Activated CD8-positive, alpha-beta T cell treated with anti-CD3 and anti-CD28 coated beads, Interleukin-2, amount 10 ng/mL, durations not matched to agents 7 days and 5 days (primary cell): Measurements from ENCODE around the gene RNF224. TPM values are rescaled to one million over a fixed set of nuclear protein-coding genes. Genes with fewer than 3 reads are reported as not detected.

Experiments
- ATAC-seq: fragments of 150-1000 bp; cut with Tn5 transposase; one replicate; pipeline ENCODE4 v1.10.0; 2021; ENCODE audit warnings: moderate library complexity
- CTCF ChIA-PET: fragments of 350-600 bp; sonication (Branson Sonifier 250); formaldehyde crosslinking; loops from one replicate; lab custom pipeline; 2021; ENCODE audit warnings: antibody characterized with exemption; lab: Charles Lee
- POLR2A ChIA-PET: fragments of 350-600 bp; sonication (Branson Sonifier 250); formaldehyde crosslinking; loops from one replicate; lab custom pipeline; 2021; ENCODE audit warnings: antibody characterized with exemption; lab: Charles Lee
- DNase-seq: peaks from one replicate; pipeline ENCODE4 v3.0.0-alpha.2; 2020
- H3K27ac Mint-ChIP-seq: one replicate; pipeline ENCODE4 v1.8.0; 2021; ENCODE audit warnings: mild to moderate bottlenecking, mixed read lengths
- H3K27me3 Mint-ChIP-seq: one replicate; pipeline ENCODE4 v1.8.0; 2021; ENCODE audit warnings: low read depth, mixed read lengths
- H3K36me3 Mint-ChIP-seq: one replicate; pipeline ENCODE4 v1.8.0; 2021; ENCODE audit warnings: low read depth, mixed read lengths
- H3K4me1 Mint-ChIP-seq: one replicate; pipeline ENCODE4 v1.8.0; 2021; ENCODE audit warnings: low read depth, mixed read lengths
- H3K4me3 Mint-ChIP-seq: one replicate; pipeline ENCODE4 v1.8.0; 2021; ENCODE audit warnings: mild to moderate bottlenecking, mixed read lengths
- H3K9me3 Mint-ChIP-seq: one replicate; pipeline ENCODE4 v1.8.0; 2022; ENCODE audit warnings: mixed read lengths; ENCODE audit not compliant: insufficient read depth
- total RNA-seq, 2 experiments: library from RNA; stranded (reverse); gene quantifications; one replicate each; pipeline ENCODE4 v1.2.3, GENCODE V29; 2021

The RNF224 gene
- total RNA-seq, 2 experiments from 2014 or later: not detected

GRCh38 chr9:137192859-137193258 is 34.4 kb upstream of the RNF224 start:
- no peak overlapping the region for H3K27ac Mint-ChIP-seq
- DNase-seq (no peak), ATAC-seq (no peak)
- ChIA-PET POLR2A (interaction anchor here (1.0 to 1.6 kb wide), 2 partner anchors 12 to 48 kb away, joined by 3 to 4 read pairs; partner anchors contain the start of gene TUBB4B), CTCF (interaction anchor here (1.2 to 1.5 kb wide), 3 partner anchors 34 to 158 kb away, joined by 3 to 5 read pairs (median 4); partner anchors contain the start of gene RNF224)
- no peak overlapping the region for H3K4me3 Mint-ChIP-seq
- H3K9me3 Mint-ChIP-seq: no peaks in the 10 kb centered on the region
- H3K4me1 Mint-ChIP-seq: peaks cover 19% of the 10 kb centered on the region
- no peaks in the 10 kb centered on the region for H3K27me3 Mint-ChIP-seq
- H3K36me3 Mint-ChIP-seq: peaks cover 5% of the 10 kb centered on the region

- Mint-ChIP-seq H3K4me3 (no peak overlapping the region), H3K27ac (no peak overlapping the region), H3K4me1 (peaks cover 24% of the 10 kb centered on the region), H3K27me3 (no peaks in the 10 kb centered on the region), H3K36me3 (peaks cover 5% of the 10 kb centered on the region), H3K9me3 (no peaks in the 10 kb centered on the region)
- ATAC-seq: no peak
- no peak for DNase-seq
- CTCF ChIA-PET: interaction anchor here (1.2 kb wide), 1 partner anchor 43 kb away, joined by 5 read pairs; no protein-coding TSS in a partner anchor
- POLR2A ChIA-PET: interaction anchor here (1.0 to 1.6 kb wide), 2 partner anchors 11 to 47 kb away, joined by 3 to 4 read pairs; partner anchors contain the start of gene TUBB4B
These were observed 33.5 kb upstream of the RNF224 start for GRCh38 chr9:137193771-137194170.

GRCh38 chr9:137194388-137194787 is 32.9 kb upstream of the RNF224 start:
- ChIA-PET POLR2A (interaction anchor here (1.3 kb wide), 1 partner anchor 46 kb away, joined by 4 read pairs; the partner anchor contains the start of gene TUBB4B), CTCF (no interaction called here)
- H3K27me3 Mint-ChIP-seq: no peaks in the 10 kb centered on the region
- H3K4me3 Mint-ChIP-seq: no peak overlapping the region
- no peak for DNase-seq
- ATAC-seq: no peak
- no peaks in the 10 kb centered on the region for H3K9me3 Mint-ChIP-seq
- H3K36me3 Mint-ChIP-seq: peaks cover 1% of the 10 kb centered on the region
- peaks cover 23% of the 10 kb centered on the region for H3K4me1 Mint-ChIP-seq
- no peak overlapping the region for H3K27ac Mint-ChIP-seq

GRCh38 chr9:137194909-137195308 is 32.4 kb upstream of the RNF224 start:
- ATAC-seq (no peak), DNase-seq (no peak)
- H3K27me3 Mint-ChIP-seq: no peaks in the 10 kb centered on the region
- no peak overlapping the region for H3K27ac Mint-ChIP-seq
- no peak overlapping the region for H3K4me3 Mint-ChIP-seq
- no peaks in the 10 kb centered on the region for H3K9me3 Mint-ChIP-seq
- CTCF ChIA-PET: interaction anchor here (1.6 kb wide), 1 partner anchor 18 kb away, joined by 3 read pairs; no protein-coding TSS in a partner anchor
- POLR2A ChIA-PET: interaction anchor here (0.7 to 1.4 kb wide), 3 partner anchors 10 to 59 kb away, joined by 3 to 5 read pairs (median 4); partner anchors contain the start of gene TUBB4B
- H3K36me3 Mint-ChIP-seq: no peaks in the 10 kb centered on the region
- peaks cover 20% of the 10 kb centered on the region for H3K4me1 Mint-ChIP-seq

GRCh38 chr9:137195525-137196220 is 31.6 kb upstream of the RNF224 start:
- Mint-ChIP-seq H3K36me3 (no peaks in the 10 kb centered on the region), H3K27me3 (no peaks in the 10 kb centered on the region), H3K9me3 (no peaks in the 10 kb centered on the region), H3K27ac (no peak overlapping the region), H3K4me1 (peaks cover 14% of the 10 kb centered on the region), H3K4me3 (no peak overlapping the region)
- POLR2A ChIA-PET: interaction anchor here (0.7 to 1.4 kb wide), 3 partner anchors 9 to 58 kb away, joined by 3 to 5 read pairs (median 4); partner anchors contain the start of gene TUBB4B
- CTCF ChIA-PET: interaction anchor here (1.6 kb wide), 1 partner anchor 19 kb away, joined by 3 read pairs; no protein-coding TSS in a partner anchor
- ATAC-seq (no peak), DNase-seq (no peak)

GRCh38 chr9:137198051-137198901 is 29.0 kb upstream of the RNF224 start:
- POLR2A ChIA-PET: interaction anchor here (2.0 to 3.4 kb wide), 2 partner anchors 10 to 68 kb away, joined by 5 to 27 read pairs; partner anchors contain the start of genes ANAPC2 and SSNA1
- CTCF ChIA-PET: interaction anchor here (1.2 to 2.1 kb wide), 2 partner anchors 9 to 38 kb away, joined by 4 to 12 read pairs; partner anchors contain the start of genes ANAPC2 and SSNA1
- no peak for ATAC-seq
- H3K4me3 Mint-ChIP-seq: no peak overlapping the region
- no peak for DNase-seq
- H3K27me3 Mint-ChIP-seq: no peaks in the 10 kb centered on the region
- peaks cover 4% of the 10 kb centered on the region for H3K36me3 Mint-ChIP-seq
- no peaks in the 10 kb centered on the region for H3K9me3 Mint-ChIP-seq
- no peak overlapping the region for H3K27ac Mint-ChIP-seq
- peaks cover 27% of the 10 kb centered on the region for H3K4me1 Mint-ChIP-seq

- ATAC-seq (no peak), DNase-seq (no peak)
- Mint-ChIP-seq H3K4me1 (peaks cover 32% of the 10 kb centered on the region), H3K9me3 (no peaks in the 10 kb centered on the region), H3K36me3 (peaks cover 4% of the 10 kb centered on the region), H3K27ac (no peak overlapping the region), H3K27me3 (no peaks in the 10 kb centered on the region), H3K4me3 (no peak overlapping the region)
- ChIA-PET POLR2A (interaction anchor here (2.0 to 3.4 kb wide), 2 partner anchors 10 to 69 kb away, joined by 5 to 27 read pairs; partner anchors contain the start of genes ANAPC2 and SSNA1), CTCF (interaction anchor here (1.2 to 2.1 kb wide), 2 partner anchors 10 to 37 kb away, joined by 4 to 12 read pairs; partner anchors contain the start of genes ANAPC2 and SSNA1)
These were observed 28.4 kb upstream of the RNF224 start for GRCh38 chr9:137198902-137199283.

GRCh38 chr9:137199411-137200121 is 27.7 kb upstream of the RNF224 start:
- peak overlapping the region; percentile 55 for H3K27ac Mint-ChIP-seq
- H3K4me3 Mint-ChIP-seq: peak overlapping the region; percentile 72
- ATAC-seq (no peak), DNase-seq (no peak)
- CTCF ChIA-PET: interaction anchor here (1.2 to 2.1 kb wide), 2 partner anchors 10 to 37 kb away, joined by 4 to 12 read pairs; partner anchors contain the start of genes ANAPC2 and SSNA1
- H3K9me3 Mint-ChIP-seq: no peaks in the 10 kb centered on the region
- H3K4me1 Mint-ChIP-seq: peaks cover 38% of the 10 kb centered on the region
- peaks cover 6% of the 10 kb centered on the region for H3K36me3 Mint-ChIP-seq
- H3K27me3 Mint-ChIP-seq: no peaks in the 10 kb centered on the region
- POLR2A ChIA-PET: interaction anchor here (2.0 to 3.4 kb wide), 2 partner anchors 11 to 70 kb away, joined by 5 to 27 read pairs; partner anchors contain the start of genes ANAPC2 and SSNA1

- CTCF ChIA-PET: interaction anchor here (0.6 to 1.9 kb wide), 8 partner anchors 8 to 133 kb away, joined by 3 to 13 read pairs (median 4); partner anchors contain the start of genes ANAPC2 and SSNA1
- no peaks in the 10 kb centered on the region for H3K9me3 Mint-ChIP-seq
- peak within 1 kb of the TSS; percentile 86 for H3K27ac Mint-ChIP-seq
- peak; percentile 99 for DNase-seq
- no peaks in the 10 kb centered on the region for H3K27me3 Mint-ChIP-seq
- ATAC-seq: peak; percentile 97
- peaks cover 39% of the 10 kb centered on the region for H3K4me1 Mint-ChIP-seq
- peaks cover 6% of the 10 kb centered on the region for H3K36me3 Mint-ChIP-seq
- POLR2A ChIA-PET: interaction anchor here (0.7 to 1.9 kb wide), 9 partner anchors 13 to 393 kb away, joined by 3 to 20 read pairs (median 4); partner anchors contain the start of genes ANAPC2, NELFB, SSNA1 and TUBB4B
- peak within 1 kb of the TSS; percentile 86 for H3K4me3 Mint-ChIP-seq
These were observed 26.7 kb upstream of the RNF224 start, which contains the start of gene TPRN for GRCh38 chr9:137200311-137201204. TSS of gene TPRN (minus strand) at chr9:137200741. CDS start at chr9:137200711, 30 bp downstream.
